GM15510 (cell line): ENCODE data around the gene ZNF839.

Experiments used
- POLR2A ChIP-seq: IDR thresholded peaks from 3 replicates; pipeline ENCODE4 v1.6.1; 2011; ENCODE audit warnings: borderline replicate concordance; ENCODE audit not compliant: insufficient read length; ENCODE audit errors: extremely low read depth

Gene ZNF839

DNA sequence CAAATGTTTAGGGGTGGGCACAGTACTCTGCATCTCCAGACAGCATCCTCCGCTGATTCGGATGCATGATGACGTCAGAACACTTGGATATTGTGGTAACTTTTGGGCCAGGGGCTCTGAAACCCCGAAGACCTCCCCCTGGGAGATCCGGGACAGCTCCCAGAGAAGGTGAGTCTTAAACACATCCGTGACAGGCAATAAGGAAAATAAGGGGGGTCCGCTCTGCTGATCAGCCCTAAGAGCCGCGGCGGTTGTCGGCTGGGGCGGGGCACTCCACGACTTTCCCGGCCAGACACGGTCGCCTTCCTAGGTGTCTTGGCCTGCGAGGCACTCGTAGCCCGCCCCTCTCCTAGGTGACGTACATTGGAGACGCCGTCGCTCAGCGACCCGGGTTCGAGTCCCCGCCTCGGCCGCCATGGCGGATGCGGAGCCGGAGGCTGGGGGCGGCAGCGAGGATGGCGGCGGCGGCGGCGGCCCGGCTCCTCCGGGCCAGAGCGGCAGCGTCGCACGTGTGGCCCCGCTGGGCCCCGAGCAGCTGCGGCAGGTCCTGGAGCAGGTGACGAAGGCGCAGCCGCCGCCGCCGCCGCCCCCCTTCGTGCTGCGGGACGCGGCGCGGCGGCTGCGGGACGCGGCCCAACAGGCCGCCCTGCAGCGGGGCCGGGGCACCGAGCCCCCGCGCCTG lies at the start of gene ZNF839:
TSS of gene ZNF839 (plus strand) at position 396 of the 682 bp plus-strand sequence. CDS start at position 416, 20 bp downstream.
- peak; percentile 47 for TF ChIP-seq POLR2A

GRCh38 chr14:102272392-102272791 lies 47.2 kb upstream of the ZNF839 start:
- no peak for TF ChIP-seq POLR2A

DNA sequence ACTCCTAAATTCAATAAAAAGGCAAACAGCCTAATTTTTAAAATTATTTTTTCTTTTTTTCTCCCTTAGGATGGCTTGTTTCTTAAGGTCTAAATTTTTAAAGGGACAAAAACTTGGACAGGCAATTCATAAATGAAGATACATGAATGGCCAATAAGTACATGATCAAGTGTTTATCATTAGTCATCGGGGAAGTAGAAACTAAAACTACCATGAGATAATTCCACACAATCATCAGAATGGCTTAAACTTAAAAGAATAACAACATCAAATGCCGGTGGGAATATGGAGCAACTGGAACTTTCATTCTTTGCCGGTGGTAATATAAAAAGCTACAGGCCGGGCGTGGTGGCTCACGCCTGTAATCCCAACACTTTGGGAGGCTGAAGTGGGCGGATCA lies 43.7 kb upstream of the ZNF839 start:
- TF ChIP-seq POLR2A = no peak

DNA sequence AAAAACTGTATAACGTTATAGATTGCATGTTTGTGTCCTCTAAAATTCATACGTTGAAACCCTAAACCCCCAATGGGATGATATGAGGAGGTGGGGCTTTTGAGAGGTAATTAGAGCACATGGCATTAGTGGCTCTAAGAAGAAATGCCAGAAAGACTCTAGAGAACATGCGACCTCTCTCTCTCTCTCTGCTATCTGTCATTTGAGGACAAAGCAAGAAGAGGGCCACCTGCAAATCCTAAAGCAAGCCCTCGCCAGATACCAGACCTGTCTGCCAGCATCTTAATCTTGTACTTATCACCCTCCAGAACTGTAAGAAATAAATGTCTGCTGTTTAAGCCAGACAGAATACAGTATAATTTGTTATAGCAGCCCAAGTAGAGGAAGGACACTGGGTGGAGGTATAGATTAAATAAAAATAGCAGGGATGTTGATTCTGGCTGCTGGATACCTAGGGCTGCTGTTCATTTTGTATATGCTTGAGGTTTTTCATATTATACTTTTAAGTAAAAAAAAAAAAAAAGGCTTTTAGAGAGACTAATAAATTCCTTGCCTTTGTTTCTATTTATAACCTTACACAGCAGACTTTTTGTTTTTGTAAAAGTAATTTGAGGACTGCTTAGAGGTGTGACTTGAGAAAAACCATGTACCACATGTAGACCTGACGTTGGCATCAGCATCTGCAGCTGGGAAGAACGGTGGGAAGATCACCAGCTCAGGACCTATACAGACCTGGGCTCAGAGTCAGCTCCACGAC lies 41.5 kb upstream of the ZNF839 start:
- no peak for TF ChIP-seq POLR2A

DNA sequence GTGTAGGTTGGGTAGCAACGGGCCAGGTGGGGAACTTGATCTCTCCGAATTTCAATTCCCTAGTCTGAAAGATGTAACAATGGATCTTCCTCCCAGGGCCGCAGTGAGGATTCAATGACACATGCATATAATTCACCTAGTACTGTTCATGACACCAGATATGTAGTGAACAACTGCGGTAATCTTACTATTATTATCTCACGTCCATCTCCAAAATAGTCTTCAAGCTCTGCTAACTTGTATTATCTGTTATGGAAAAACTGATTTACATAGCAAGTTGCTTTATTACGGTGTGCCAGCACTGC lies 41.0 kb upstream of the ZNF839 start:
- no peak for TF ChIP-seq POLR2A

GRCh38 chr14:102279282-102279681 lies 40.3 kb upstream of the ZNF839 start:
- TF ChIP-seq POLR2A = no peak

GRCh38 chr14:102279688-102280348 lies 39.7 kb upstream of the ZNF839 start:
- TF ChIP-seq POLR2A = no peak

GRCh38 chr14:102280376-102280962 lies 39.1 kb upstream of the ZNF839 start:
- no peak for TF ChIP-seq POLR2A

GRCh38 chr14:102282751-102283465 lies 36.6 kb upstream of the ZNF839 start:
- no peak for TF ChIP-seq POLR2A

GRCh38 chr14:102283631-102284129 lies 35.9 kb upstream of the ZNF839 start:
- no peak for TF ChIP-seq POLR2A

DNA sequence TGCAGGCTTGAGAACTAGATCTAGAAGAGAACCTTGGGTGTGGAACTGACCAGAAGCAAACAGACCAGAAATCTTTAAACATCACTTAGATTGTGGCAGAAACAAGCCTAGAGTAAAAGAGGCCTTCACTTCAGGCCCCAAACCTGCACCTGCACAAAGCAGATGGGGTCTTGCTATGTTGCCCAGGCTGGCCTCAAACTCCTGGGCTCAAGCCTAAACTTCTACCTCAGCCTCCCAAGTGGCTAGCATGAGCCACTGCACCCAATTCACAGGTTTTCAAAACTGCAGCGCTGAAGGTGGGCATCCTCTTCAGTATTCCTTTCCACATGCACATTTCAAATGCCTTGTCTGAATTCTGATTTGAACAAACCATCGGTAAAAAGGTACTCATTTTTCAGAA lies 34.4 kb upstream of the ZNF839 start:
- no peak for TF ChIP-seq POLR2A

DNA sequence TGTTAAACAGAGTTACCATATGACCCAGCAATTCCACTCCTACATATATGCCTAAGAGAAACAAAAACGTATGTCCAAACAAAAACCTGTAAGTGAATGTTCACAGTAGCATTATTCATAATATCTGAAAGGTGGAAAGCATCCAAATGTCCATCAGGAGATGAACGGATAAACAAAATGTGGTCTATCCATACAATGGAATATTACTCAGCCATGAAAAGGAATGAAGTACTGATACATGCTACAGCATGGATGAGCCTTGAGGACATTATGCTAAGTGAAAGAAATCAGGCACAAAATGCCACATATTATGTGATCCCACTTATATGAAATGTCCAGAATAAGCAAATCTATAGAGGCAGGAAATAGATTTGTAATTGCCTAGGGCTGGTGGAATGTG lies 31.4 kb upstream of the ZNF839 start:
- no peak for TF ChIP-seq POLR2A

DNA sequence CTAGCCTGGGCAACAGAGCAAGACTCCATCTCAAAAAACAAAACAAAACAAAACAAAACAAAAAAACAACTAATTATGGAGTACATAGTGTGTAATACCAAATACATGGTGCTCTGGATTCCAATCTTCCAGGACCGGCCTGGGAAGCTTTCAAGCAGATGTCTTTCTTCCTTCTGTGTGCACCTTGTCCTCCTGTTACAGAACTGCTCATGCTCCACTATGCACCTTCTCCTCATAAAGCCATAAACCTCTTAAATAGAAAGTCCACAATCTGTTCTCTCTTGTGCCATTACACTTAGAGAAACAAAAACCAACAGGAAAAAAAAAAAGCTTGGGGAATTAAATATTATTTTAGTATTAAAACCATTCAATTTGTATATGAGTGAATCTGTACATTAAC lies 27.1 kb upstream of the ZNF839 start:
- TF ChIP-seq POLR2A = no peak

DNA sequence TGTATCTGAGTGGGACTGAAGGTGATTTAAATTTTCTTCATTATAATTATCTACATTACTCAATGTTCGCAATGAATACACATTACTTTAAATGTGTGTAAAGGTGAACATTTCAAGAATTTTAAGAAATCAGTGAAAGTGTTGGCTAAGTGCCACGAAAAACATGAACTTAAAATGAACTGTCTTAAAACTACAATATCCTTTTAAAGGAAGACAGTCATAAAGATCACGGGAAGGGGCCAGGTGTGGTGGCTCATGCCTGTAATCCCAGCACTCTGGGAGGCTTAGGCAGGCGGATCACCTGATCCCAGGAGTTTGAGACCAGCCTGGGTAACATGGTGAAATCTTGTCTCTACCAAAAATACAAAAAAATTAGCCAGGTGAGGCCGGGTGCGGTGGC lies 25.8 kb upstream of the ZNF839 start:
- TF ChIP-seq POLR2A = no peak
